T follicular helper cell (primary cell): ENCODE results near the gene TNS4.
A peak's percentile ranks its signal among the peaks of the same experiment; 100 is the strongest.
"Not testable (repeated sequence)": the region's sequence is repeated elsewhere in the genome, so short reads cannot be mapped to it uniquely, and the experiment has no call there.

Experiments
- DNase-seq: peaks from one replicate; pipeline ENCODE4 v3.0.0-alpha.2; 2020; ENCODE audit warnings: low read depth
- total RNA-seq, 2 experiments: gene quantifications; one replicate each; lab custom pipeline; 2026; lab: John Stamatoyannopoulos, UW

Gene TNS4, protein sequence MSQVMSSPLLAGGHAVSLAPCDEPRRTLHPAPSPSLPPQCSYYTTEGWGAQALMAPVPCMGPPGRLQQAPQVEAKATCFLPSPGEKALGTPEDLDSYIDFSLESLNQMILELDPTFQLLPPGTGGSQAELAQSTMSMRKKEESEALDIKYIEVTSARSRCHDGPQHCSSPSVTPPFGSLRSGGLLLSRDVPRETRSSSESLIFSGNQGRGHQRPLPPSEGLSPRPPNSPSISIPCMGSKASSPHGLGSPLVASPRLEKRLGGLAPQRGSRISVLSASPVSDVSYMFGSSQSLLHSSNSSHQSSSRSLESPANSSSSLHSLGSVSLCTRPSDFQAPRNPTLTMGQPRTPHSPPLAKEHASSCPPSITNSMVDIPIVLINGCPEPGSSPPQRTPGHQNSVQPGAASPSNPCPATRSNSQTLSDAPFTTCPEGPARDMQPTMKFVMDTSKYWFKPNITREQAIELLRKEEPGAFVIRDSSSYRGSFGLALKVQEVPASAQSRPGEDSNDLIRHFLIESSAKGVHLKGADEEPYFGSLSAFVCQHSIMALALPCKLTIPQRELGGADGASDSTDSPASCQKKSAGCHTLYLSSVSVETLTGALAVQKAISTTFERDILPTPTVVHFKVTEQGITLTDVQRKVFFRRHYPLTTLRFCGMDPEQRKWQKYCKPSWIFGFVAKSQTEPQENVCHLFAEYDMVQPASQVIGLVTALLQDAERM
- total RNA-seq: 0.42 to 1.3 reads per million in 2 experiments

DNA sequence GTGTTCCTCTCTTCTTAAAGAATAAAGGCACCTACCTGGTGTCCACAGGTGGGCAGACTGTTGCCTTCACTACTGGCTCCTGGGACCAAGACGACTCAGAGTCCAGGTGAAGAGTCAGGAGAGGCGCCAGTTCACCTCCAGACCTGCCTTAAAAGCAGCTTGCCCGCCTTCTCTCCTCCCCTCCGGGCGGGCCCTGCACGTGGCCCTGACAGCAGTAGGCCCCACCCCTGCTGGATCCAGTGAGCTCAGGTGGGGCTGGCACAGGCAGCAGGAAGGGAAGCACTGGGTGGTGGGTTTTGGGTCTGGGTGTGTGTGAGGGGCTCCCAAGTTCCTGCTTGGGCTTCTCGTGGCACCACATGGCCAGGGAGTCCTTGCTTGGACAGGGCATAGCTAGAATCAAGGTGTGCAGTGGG lies at the start of gene TNS4:
Gene TNS4 (minus strand): TSS at position 125 of the 413 bp plus-strand sequence. CDS start 5,198 bp downstream, outside the sequence.
- DNase-seq: no peak

DNA sequence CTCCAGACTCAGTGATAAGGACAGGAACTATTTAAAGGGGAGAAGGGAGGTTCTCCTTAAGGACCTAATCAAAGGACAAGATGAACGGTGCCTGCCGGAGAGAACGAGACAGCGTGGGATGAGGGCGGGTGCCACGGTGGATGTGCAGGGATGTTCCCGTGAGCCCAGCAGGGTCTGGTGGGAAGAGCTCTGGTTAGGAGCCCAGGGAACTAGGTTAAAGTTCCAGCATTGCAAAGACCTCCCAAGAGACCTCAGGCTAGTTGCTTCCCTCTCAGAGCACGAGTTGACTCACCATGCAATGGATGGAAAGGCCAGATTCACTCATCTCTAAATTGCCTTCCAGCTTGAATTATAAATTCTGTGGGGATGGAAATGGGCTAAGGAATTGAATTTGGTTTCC lies 49.2 kb upstream of the TNS4 start:
- no peak for DNase-seq

DNA sequence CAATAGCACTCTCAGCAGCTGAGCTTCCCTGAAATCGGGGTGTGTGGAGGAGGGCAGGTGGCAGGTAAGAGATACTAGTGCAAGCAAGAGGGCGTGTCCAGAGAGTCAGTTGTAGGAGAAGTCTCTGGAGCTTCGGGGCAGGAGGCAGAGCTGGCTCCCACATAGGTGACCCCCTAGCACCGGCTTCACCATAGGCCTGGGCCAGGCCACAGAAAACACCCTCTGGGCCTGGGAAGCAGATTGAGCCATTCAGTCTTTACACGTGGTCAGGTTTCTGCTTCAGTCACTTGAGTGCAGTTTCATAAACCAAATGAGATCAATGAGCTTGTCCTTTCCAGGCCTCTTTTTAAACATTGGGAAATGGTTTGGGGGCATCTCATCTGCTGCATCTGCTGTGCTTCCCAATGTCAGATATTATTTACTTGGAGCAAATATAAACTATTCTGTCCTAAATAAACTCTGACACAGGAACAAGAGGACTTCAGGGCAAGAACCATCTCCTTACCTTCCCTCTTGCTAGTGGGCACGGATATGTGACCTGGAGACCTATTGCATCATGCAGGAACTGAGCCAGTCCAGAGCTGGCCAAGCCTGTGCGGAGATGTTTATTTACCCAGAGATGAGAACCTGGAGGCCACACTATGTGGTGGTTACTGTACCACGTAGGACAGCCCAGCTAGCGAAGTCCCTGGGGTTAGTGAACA lies 47.7 kb upstream of the TNS4 start:
- no peak for DNase-seq

DNA sequence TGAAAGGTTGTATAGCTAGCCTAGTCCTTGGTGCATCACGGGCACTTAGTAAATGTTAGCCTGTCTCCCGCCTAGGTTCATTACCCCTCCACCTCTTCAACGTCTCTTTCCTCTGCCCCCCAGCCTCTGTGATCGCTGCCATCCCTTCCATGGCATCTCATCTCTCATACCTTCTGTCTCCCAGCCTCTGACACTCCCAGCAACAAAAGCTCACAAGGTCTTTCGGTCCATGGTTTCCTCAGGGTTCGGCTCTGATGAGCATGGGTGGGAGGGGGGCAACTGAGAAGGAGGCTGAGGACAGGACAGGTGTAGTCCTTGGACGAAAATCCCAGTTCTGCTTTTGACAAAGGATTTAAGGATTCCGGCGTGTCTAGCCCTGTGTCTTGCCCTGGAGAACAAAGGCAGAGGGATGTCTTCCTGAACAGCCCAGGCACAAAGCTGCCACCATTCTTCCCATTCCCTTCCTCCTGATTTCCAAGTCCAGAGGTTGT lies 47.1 kb upstream of the TNS4 start:
- no peak for DNase-seq

DNA sequence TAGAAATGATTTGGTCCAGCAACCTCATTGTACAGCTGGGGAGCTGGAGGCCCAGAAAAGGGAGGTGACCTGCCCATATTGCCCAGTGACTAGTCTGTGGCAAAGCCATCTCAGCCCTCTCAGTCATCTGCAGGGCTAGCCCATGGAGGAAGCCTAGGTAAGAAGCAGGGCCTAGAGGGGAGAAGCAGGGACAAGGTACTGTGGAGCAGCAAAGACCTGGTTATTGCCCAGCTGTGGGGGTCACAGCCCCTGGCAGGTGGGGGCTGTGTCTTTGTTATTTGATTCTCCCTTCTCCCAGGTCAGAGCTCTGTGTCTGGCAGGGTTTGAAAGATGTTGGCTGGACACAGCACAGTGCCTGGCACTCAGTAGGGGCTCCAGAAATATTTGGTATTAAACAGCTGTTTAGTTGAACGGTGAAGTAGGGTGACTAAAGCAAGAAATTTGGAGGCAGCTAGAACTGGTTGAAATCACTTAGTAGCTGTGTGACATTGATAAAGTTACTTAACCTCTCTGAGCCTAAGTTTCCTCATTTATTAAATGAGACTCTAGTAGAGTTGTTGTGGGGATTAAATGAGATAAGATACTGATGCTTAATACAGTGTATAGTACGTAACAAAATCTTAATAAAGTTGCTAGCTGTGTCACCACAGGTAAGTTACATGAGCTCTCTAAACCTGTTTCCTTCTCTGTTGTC lies 46.5 kb upstream of the TNS4 start:
- no peak for DNase-seq

DNA sequence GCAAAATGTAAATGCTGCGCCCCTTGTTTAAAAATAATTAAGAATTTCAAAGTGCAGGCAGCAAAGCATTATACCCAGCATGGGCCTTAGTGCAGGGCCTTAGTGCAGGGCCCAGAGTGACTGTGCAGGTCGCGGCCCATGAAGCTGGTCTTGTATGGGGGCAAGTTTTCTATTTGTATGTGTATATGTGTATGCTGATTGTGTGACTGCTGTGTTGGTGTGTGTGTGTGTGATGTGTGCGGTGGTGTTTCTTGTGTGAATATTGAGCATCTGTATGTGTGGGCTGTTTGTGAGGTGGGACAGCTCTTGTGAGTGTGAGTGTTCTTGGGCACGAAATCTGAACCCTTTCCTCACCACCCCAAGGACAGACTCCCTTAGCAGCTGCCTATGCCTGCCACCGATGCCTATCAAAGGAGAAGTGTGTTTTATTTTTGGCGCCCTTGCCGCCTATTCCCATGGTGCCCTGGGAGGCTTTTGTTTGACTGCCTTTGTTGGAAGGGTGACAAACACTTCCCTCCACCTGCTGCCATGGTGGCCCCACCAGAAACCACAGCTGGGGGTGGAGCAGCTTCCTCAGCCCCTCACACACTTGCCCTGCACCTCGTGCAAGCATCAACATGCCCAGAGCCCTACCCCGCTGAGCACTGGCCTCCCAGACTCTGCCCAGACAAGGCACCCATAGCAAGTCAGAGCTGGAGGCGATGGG lies 45.8 kb upstream of the TNS4 start:
- no peak for DNase-seq

DNA sequence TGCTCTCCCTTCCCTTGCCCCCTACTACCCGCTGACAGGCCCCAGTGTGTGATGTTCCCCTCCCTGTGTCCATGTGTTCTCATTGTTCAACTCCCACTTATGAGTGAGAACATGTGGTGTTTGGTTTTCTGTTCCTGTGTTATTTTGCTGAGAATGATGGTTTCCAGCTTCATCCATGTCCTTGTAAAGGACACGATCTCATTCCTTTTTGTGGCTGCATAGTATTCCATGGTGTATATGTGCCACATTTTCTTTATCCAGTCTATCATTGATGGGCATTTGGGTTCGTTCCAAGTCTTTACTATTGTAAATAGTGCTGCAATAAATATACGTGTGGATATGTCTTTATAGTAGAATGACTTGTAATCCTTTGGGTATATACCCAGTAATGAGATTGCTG lies 45.1 kb upstream of the TNS4 start:
- DNase-seq: not testable (repeated sequence)

DNA sequence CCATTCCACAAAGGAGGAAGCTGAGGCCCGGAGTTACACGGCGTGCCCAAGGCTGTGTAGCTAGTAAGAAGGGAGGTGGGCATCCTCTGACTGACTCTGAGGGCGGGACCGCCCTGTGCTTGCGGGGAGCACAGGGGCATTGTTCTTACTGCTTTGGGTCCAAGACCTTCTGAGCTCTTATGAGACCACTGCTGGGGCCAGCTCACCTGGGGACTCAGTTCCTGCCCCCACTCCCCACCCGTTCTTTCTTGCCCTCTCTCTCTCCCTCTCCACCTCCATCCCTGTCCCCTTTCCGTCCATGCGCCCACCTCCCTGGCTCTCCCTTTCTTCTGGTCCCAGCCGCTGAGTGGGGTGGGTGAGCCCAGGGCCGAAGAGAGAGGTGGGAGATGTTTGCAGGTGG lies 44.2 kb upstream of the TNS4 start:
- DNase-seq: no peak

DNA sequence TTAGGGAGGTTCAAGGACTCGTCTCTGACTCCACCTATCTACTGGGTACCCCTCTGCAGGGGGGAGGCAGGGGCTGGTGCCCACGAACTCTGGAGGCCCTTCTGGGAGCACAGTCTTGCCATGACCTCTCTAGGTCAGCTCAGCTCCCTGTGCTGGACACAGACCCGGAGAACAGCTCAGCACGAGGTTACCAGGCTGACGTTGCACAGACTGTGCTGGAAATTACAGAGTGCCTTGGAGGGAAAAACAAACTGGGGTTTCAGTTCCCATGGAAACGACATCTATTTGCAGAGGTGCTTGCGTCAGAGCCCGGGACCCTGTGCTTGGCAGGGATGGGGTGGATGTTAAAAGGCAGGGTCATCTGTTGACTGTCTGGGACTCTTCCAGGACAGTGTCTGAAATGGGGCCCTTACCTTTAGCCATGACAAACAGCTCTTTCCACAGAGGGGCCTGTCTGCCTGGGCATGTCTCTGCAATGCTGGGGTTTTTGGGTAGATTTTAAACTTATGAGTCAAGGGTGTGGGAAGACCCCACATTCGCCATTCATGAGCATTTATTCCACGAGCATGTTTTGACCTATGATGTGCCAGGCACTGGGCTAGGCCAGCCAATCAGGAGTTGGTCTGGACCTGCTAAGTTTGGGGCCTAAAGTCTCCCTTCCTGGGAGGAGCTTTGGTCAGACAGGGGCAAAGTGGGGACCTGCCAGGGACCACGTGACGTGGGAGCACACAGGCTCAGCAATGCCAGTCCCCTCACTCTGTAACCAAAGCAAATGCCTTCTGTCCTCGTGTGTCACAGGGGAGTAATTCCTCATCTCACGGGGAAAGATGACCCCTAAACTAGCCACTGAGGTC lies 41.4 kb upstream of the TNS4 start:
- DNase-seq: no peak

DNA sequence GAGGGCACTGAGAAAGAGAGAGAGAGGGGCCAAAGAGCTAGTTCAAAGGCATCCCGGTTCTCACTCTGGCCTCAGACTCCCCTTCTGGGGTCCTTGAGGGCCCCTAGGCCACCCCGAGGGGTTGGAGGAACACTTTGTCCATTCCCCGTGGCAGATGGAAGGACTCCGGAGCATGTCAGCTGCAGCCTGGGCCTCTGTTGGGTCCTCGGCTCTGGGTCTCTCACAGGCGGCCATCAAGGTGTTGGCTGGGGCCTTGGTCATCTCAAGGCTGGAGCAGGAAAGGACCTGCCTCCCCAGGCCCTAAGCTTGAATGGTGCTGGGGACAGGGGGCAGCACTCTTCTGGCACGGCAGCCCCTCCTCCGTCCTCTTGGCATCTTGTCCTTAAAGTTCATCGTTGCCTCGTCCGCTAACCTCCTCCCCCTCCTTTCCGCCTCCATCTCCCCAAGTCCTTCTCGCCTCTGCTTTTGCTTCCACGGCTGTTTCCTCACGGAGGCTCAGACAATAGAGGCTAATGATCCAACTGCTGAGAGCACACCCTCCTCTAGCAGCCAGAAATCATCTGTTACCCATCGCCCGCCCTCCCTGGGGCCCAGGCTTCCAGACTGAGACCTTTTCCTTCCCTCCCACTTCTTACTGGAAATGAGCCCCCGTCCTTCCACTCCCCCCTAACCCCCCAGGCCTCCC lies 40.6 kb upstream of the TNS4 start:
- DNase-seq: no peak

DNA sequence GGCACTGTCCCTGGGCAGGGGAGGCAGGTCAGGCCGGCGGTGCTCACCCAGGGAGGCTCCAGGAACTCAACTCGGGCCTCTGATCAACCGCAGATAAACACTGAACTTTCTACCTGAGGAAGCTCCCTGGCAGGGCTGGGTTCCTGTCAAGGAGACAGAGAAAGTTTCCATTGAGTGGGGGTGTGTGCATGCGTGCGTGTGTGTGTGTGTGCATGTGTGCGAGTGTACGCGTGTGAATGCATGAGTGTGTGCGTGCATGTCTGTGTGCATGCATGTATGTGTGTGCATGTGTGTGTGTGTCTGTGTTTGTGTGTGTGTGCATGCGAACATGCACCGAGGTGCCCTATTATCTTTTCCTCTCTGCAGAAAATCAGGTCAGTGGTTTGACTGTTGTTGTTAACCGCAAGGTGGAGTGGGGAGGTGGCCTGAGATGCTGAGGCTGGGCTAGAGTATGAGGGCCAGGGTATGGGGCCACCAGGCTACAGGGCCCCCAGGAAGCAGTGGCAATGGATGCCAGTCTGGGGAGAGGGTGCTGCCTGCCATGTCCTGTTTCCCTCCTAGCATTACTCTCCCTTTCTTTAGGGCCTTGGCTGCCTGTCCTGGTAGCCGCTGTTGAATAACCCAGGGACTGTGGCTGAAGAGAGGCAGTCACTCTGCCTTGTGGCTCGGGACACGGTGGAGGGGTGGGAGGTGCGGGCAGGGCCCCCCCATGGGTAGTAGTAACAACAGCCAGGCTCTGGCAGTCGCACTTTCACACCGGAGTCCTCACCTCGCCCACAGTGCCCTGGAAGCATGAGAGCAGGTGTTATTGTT lies 39.8 kb upstream of the TNS4 start:
- peak; percentile 76 for DNase-seq

DNA sequence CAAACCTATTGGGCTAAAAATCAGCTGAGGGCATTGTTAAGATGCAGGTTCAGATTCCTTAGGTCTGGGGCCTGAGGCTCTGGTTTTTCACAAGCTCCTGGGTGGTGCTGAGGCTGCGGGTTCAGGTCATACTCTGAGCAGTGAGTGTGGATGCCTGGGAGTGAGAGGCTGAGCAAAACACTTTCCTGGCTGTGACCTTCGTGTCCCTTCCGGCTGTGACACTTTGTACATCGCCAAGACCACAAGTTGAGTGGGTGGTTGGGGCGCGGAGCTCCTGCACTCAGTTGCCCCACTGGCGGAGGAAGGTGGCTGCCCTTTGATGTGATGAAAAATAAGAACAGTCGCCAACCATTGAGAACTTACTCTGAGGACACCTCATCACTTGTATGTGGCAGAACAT lies 39.0 kb upstream of the TNS4 start:
- DNase-seq: no peak

DNA sequence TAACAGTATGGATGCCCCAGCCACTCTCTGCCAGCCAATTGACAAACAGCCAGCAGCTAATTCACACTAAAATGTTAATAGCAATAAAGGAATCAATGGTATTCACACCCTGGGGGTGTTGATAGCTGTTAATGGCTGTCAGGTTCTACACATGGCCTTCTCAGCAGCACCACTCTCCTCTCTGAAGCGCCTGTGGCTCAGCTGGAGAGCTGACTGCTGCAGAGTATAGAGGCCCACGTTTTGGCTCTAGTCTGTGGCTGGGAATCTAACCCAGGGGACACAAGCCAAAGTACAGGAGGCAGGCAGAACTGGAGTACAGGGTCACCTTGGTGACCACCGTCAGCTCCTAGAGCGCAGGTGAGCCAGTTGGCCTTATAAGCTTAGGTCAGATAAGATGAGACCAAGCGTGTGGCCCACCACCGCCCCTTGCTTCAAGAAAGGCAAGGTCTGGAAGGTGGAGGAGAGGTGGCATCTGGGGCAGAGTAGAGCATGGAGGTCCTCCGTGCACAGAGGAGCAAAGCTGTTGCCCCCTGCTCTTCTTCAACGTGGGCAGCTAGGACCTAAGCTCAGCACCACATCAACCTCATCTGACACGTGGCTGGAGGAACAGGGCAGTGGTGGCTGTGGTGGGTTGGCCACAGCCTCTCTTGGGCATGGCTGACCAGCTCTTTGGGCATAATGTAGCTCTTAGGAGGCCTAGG lies 38.4 kb upstream of the TNS4 start:
- DNase-seq: no peak

DNA sequence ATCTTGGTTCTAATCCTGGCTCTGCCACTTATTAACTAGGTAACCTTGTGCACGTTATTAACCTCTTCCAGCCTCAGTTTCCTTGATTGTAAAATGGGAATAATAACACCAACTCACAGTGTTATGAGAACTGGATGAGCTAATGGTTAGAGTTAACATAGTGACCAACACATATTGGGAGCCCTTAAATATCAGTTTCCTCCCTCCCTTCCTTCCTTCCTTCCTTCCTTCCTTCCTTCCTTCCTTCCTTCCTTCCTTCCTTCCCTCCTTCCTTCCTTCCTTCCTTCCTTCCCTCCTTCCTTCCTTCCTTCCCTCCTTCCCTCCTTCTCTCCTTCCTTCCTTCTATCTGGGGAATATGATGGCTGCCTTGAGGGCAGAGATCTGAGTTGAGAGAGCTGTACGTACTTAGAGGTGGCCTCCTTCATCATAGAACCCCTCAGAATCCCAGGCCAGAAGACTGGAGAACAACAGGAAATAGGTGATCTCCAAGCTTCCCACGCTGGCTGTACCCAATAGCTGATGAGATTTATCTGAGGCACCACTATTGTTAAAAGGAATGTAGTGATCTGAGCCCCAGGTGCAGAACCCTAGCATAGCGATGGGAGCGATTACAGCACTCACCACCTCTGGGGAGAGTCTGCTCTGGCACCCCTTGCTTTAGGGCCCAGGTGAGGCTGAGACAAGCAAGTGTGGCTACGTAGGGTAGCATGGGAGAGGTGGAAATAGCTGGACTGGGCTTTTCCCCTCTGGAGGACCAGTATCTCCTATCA lies 37.7 kb upstream of the TNS4 start:
- no peak for DNase-seq

DNA sequence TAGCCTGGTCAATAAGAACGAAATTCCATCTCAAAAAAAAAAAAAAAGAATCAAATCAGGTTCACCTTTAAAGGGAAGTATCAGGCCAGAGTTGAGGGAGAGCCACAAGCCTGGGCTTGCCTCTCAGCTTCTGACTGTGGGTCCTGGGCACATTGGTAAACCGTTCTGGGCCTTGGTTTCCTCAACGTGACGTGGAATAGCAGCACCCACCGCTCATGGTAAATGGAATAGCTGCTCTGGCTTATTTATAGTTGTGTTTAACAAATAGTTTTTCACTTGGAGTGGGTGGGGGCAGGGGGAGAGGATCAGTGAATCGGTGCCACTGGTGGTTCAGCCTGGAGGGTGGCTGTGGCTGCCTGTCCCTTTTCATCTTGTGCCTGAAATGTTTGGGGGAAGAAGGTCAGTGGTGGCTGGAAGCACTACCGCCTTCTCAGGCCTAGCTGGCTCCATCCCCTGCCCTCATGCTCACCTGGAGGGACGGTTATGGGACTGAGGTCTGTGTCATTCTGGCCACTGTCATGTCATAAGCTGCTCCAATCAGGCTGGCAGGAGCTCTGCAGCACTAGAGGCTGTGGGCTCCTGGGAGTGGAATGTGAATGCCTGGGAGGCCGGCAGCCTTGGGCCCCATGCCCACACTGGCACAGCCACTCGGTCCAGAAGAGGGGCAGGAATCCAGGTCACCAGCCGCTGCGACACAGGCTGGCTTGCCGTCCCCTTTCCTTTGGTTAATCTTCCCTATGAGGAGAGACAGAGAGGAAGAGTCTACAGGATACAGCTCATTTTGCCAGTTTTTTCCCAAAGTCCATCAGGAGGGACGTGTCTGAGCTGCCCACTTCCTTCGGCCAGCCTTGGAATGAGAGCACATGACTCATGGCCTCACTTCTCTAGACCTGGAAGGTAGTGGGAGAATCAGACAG lies 36.9 kb upstream of the TNS4 start:
- no peak for DNase-seq
